ENCODE measurements around the gene OR9A4.

OR9A4 gene

GRCh38 chr7:141949451-141949850 is 33.3 kb downstream of the OR9A4 start:
- no peak for DNase-seq

- no peak for DNase-seq
Measured at GRCh38 chr7:141949911-141950310, 33.7 kb downstream of the OR9A4 start.

GRCh38 chr7:141950806-141951205 is 34.6 kb downstream of the OR9A4 start:
- no peak for DNase-seq

GRCh38 chr7:141952461-141952860 is 36.3 kb downstream of the OR9A4 start:
- no peak for DNase-seq

- DNase-seq = no peak
Measured at GRCh38 chr7:141954334-141954733, 38.1 kb downstream of the OR9A4 start.

- DNase-seq = no peak
Measured at GRCh38 chr7:141956084-141956483, 39.9 kb downstream of the OR9A4 start.

GRCh38 chr7:141960687-141961422 is 44.7 kb downstream of the OR9A4 start:
- peak; percentile 11 for DNase-seq
